ENCODE data around the gene DENND4A.

The DENND4A gene

DNA sequence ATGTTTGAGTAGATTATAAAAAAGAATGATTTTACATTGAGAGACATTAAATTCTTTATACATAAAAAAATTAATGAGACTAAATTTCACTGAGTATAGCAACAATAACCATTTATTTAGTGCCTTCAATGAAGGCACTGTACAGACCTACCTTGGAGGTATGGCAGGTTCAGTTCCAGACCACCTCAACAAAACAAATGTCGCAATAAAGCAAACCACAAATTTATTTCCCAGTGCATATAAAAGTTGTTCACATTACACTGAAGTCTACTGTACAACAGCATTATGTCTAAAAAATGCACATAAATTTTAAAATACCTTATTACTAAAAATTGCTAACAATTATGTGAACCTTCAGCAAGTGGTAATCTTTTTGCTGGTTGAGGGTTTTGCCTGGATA is 111.5 kb downstream of the DENND4A start:
- H3K4me3 ChIP-seq (ENCODE audit: low read depth, low read length): no peak overlapping the region
- TF ChIP-seq, protein P1, sequence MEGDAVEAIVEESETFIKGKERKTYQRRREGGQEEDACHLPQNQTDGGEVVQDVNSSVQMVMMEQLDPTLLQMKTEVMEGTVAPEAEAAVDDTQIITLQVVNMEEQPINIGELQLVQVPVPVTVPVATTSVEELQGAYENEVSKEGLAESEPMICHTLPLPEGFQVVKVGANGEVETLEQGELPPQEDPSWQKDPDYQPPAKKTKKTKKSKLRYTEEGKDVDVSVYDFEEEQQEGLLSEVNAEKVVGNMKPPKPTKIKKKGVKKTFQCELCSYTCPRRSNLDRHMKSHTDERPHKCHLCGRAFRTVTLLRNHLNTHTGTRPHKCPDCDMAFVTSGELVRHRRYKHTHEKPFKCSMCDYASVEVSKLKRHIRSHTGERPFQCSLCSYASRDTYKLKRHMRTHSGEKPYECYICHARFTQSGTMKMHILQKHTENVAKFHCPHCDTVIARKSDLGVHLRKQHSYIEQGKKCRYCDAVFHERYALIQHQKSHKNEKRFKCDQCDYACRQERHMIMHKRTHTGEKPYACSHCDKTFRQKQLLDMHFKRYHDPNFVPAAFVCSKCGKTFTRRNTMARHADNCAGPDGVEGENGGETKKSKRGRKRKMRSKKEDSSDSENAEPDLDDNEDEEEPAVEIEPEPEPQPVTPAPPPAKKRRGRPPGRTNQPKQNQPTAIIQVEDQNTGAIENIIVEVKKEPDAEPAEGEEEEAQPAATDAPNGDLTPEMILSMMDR (conservative IDR thresholded peaks at IDR 0.05; ENCODE audit: low read depth, low read length): no peak
- no peak for DNase-seq (ENCODE audit: low read depth)

- DNase-seq (ENCODE audit: low read depth): no peak
- no peak overlapping the region for H3K4me3 ChIP-seq (ENCODE audit: low read depth, low read length)
- TF ChIP-seq, protein P1 (conservative IDR thresholded peaks at IDR 0.05; ENCODE audit: low read depth, low read length): no peak
These were observed 116.0 kb downstream of the DENND4A start for GRCh38 chr15:65676123-65676522.

GRCh38 chr15:65675551-65675950 is 116.5 kb downstream of the DENND4A start:
- H3K4me3 ChIP-seq (ENCODE audit: low read depth, low read length): no peak overlapping the region
- no peak for DNase-seq (ENCODE audit: low read depth)
- TF ChIP-seq, protein P1 (conservative IDR thresholded peaks at IDR 0.05; ENCODE audit: low read depth, low read length): no peak

- no peak overlapping the region for H3K4me3 ChIP-seq (ENCODE audit: low read depth, low read length)
- TF ChIP-seq, protein P1 (conservative IDR thresholded peaks at IDR 0.05; ENCODE audit: low read depth, low read length): no peak
- peak; percentile 77 for DNase-seq (ENCODE audit: low read depth)
These were observed 125.8 kb downstream of the DENND4A start for GRCh38 chr15:65666257-65666656.

DNA sequence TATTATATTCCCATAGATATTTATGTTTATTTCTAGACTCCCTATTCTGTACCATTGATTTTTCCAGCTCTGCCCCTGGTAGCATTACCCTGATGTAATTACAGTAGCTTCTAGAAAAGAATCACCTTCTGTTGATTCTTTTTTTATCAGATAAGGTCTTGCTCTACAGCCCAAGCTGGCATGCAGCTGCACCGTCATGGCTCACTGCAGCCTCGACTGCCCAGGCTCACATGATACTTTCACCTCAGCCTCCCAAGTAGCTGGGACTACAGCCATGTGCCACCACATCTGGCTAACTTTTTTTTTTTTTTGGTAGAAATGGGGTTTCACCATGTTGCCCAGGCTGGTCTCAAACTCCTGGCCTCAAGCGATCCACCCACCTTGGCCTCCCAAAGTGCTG is 128.6 kb downstream of the DENND4A start:
- no peak for DNase-seq (ENCODE audit: low read depth)
- no peak overlapping the region for H3K4me3 ChIP-seq (ENCODE audit: low read depth, low read length)
- TF ChIP-seq, protein P1 (conservative IDR thresholded peaks at IDR 0.05; ENCODE audit: low read depth, low read length): no peak

- DNase-seq (ENCODE audit: low read depth): peak; percentile 59
- TF ChIP-seq, protein P1 (conservative IDR thresholded peaks at IDR 0.05; ENCODE audit: low read depth, low read length): no peak
- H3K4me3 ChIP-seq (ENCODE audit: low read depth, low read length): no peak overlapping the region
These were observed 131.2 kb downstream of the DENND4A start for GRCh38 chr15:65660927-65661326.

- no peak overlapping the region for H3K4me3 ChIP-seq (ENCODE audit: low read depth, low read length)
- TF ChIP-seq, protein P1 (conservative IDR thresholded peaks at IDR 0.05; ENCODE audit: low read depth, low read length): no peak
- no peak for DNase-seq (ENCODE audit: low read depth)
These were observed 132.5 kb downstream of the DENND4A start for GRCh38 chr15:65659502-65660052.

Measured in choroid plexus epithelial cell (primary cell).